HG02588 (cell line): ENCODE results near the gene PEF1.

Source experiments
- ATAC-seq: cut with Tn5 transposase; IDR thresholded peaks from one replicate; pipeline ENCODE4 v1.9.1; 2021; ENCODE audit warnings: mild to moderate bottlenecking, moderate library complexity; ENCODE audit not compliant: unreplicated experiment

PEF1 gene

DNA sequence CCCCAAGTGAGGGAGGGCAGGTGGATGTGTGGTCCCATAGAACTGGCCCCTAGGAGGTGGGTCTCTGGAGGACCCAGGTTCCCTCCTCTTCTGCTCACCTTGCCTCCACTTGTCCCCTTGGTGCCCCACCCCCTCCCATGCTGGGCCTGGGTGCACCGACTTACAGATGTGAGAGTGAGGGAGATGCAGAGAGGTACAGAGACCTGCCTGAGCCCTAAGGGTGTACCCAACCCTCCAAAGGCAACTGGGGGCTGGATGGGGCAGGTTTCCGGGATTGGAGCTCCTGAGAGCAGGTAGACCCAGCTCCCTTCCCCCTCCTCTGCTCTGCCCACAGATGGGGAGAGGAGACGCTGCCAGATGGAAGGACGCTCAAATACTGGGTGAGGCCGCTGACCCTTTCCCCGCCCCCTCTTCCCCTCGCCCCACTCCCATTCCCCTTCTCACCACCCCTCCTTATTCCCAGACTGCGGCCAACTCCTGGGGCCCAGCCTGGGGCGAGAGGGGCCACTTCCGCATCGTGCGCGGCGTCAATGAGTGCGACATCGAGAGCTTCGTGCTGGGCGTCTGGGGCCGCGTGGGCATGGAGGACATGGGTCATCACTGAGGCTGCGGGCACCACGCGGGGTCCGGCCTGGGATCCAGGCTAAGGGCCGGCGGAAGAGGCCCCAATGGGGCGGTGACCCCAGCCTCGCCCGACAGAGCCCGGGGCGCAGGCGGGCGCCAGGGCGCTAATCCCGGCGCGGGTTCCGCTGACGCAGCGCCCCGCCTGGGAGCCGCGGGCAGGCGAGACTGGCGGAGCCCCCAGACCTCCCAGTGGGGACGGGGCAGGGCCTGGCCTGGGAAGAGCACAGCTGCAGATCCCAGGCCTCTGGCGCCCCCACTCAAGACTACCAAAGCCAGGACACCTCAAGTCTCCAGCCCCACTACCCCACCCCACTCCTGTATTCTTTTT lies 58.0 kb downstream of the PEF1 start:
- no peak for ATAC-seq

DNA sequence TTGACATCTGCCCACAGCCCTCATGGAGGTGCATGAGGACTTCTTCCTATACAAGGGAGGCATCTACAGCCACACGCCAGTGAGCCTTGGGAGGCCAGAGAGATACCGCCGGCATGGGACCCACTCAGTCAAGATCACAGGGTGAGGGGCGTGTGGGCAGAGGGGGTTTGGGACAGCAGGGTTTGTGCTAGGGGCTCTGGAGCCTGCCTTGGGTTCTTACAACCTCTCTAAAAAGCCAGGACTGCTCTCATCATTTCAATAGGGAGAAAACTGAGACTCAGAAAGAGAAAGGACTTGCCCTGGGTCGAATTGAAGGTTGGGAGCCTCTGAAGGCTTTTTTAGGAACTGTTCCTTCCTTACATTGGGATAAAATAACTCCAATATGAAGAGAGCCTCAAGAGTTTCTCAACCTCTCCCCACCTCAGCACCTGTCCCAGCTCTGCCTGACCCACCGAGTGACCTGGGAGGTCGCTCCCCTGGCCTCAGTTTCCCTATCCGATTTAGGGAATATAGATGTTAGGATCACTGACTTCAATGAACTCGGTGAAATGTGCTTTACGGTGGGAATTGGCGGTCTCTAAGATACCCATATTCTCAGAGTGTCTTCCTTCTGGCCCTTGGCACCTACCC lies 58.8 kb downstream of the PEF1 start:
- ATAC-seq, result no peak

DNA sequence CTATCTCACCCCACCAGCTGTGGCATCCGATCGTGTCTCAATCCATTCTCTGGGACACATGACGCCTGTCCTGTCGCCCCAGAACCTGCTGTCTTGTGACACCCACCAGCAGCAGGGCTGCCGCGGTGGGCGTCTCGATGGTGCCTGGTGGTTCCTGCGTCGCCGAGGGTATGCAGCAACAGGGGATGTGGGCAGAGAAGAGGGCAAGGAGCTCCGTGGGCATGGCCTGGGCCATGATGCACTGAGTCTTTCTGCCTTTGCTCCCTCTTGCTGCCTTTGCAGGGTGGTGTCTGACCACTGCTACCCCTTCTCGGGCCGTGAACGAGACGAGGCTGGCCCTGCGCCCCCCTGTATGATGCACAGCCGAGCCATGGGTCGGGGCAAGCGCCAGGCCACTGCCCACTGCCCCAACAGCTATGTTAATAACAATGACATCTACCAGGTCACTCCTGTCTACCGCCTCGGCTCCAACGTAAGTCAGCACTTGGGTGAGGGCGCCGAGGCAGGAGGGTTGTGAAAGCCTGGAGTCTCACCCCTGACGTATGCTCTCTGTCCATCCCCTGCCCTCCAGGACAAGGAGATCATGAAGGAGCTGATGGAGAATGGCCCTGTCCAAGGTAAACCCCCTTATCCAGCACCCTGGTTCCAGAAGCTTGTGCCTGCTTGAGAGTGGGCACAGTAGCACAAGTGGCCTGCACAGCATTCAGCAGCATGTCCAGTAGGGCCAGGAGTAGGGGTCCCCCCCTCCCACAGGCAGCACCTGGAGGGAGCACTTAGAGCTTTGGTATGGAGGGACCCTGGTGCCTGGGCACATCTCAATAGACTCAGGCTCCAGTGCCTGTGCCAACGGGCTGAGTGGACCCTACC lies 59.6 kb downstream of the PEF1 start:
- ATAC-seq, result no peak

DNA sequence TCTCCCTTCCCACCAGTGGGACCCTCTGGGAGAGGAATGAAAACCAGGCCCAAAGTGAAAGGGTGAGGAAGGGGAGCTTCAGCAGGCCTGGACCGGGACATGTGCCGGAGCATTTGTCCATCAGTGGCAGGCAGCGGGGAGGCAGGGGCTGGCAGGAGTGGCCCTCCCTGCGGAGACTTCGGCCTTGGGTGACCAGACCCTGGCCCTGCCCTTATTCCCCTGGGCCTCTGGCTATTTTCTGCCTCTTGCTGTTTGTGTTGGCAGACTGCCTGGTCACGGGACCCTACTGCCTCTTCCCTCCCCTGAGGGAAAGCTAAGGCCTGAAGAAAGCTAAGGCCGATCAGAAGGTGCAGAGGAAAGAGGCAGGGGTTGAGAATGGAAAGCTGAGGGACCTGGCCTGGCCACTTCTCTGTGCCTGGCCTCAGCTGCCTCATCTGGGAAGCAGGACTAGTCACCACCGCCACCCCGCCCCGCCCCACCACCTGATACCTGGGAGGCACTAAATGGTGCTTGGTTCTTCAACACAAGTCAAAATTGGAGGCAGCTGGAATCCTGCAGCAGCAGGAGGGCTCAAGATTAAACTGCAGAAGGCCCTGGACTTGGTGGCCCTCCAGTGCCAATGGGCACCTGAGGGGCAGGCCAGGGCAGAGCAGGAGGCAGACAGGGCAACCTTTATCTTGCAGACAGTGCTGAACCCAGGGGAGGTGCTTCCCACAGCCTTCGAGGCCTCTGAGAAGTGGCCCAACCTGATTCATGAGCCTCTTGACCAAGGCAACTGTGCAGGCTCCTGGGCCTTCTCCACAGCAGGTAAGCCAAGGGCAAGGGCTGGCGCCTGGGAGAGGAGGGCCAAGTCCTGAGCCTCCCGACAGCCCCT lies 60.4 kb downstream of the PEF1 start:
- no peak for ATAC-seq

DNA sequence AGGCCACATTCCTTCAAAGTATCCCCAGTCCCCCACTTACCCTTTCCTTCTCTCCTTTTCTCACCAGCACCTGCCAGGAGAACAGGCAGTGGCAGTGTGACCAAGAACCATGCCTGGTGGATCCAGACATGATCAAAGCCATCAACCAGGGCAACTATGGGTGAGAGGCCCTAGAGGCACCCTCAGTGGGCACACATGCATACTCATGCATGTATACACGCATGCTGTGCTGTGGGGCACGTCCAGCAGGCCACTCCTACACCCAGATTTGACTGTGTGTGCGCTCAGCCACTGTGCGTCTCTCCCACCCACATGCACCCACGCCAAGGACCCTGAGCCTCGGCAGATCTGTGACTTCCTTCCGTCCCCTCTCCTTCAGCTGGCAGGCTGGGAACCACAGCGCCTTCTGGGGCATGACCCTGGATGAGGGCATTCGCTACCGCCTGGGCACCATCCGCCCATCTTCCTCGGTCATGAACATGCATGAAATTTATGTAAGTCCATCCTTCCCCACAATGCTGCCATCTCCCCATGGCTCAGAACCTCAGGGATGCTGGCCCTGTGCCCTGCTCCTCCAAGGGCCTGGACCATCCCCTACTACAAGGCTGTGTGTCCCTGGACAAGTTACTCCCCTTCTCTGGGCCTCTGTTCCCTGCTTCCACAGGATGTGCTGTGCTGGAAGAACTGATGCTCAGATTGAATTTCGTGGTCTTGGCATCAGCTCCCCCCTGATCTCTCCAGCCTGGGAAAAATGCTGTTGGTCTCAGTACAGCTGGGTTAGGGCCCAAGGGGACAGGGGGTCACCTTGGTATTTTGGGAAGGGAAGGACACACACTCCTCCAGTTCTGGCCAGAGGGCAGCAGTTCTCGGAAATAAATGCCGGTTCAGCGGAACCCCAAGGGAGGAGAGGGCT lies 61.3 kb downstream of the PEF1 start:
- ATAC-seq, result no peak

DNA sequence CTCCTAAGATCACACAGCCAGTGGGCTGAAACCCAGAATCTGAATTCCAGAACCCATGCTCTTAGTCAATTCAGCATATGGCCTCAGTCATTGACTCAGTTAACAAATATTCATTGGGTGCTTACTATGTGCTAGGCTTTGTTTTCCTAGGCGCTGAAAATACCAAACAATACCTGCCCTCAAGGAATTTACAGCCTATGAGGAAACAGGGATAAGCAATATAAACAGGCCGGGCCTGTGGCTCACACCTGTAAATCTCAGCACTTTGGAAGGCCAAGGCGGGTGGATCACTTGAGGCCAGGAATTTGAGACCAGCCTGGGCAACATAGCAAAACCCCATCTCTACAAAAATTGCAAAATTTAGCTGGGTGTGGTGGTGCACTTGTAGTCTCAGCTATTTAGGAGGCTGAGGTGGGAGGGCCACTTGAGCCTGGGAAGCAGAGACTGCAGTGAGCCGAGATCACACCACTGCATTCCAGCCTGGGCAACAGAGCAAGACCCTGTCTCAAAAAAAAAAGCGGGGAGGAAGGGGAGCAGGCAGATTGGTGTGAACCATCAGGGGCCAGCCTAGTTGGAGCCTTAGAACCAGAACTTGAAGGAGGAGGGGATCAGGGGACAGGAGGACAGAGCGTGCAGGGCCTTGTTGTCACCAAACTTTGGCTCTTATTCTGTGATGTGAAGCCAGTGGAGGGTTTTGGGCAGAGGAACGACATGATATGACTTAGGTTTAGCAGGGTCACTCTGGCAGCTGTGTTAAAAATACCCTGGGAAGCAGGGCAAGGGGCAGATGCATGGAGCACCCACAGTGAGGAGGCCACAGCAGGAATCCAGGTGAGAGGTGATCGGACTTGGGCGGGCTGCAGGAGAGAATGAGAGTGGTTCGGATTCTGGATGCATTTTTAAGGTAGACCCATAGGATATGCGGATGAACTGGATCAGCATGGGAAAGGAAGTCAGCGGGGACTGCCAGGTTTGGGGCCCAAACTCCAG lies 62.6 kb downstream of the PEF1 start:
- ATAC-seq, result no peak

DNA sequence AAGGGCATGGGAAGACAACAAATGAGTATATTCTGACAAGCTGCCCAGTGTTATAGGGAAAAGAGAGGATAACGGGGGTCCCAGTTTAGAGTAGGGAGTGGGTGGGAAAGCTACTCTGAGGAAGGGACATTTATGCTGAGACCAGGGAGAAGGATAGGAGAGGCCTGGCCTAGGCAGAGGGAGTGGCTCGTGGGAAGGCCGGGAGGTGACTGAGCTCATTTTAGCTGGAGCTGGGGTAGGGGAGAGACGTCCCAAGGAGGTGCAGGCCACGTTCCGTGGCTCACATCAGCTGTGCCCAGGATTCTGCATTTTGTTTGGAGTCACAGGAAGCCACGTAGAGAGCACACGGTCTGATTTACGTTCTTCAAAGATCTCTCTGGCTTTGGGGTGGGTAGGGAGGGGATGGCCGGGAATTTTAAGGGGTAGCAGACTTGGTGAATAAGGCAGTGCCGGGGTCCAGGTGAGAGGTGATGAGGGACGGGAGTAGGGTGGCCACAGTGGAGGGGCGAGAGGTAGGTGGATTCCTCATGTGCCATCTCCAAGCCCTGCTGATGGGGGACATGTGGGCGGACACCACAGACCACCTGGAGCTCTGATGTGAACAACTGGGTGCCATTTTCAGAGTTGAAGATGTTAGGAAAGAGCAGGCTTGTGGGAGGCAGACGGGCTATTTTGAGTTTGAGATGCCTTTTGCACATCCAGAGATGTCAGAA lies 63.6 kb downstream of the PEF1 start:
- ATAC-seq, result no peak

DNA sequence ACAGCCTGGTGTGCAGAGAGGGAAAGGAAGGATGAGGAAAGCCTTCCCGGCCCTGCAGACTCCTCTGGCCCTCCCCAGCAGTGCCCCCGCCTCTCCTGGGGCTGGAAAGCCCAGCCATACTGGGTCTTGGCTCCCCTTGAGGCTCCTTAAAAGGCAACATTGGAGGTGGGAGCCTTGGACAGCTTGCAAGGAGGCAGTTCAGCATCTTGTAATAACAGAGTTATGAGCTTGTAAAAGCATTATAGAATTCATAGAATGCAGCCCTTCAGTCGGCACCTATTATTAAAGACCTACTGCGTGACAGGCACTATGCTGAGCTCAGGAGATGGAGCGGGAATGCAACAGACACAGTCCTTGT lies 64.2 kb downstream of the PEF1 start:
- ATAC-seq, result no peak
